PC-9 (cell line): ENCODE measurements around the gene MRM2. TPM values are rescaled to one million over a fixed set of nuclear protein-coding genes. Genes with fewer than 3 reads are reported as not detected.

Experiments
- BruUV-seq: library from RNA; stranded (reverse); fragments of 400-500 nt; replicated peaks from 2 replicates; lab custom pipeline; 2021; lab: Mats Ljungman, UMichigan
- CTCF ChIA-PET: fragments of 300-600 bp; sonication (Branson Sonifier 250); formaldehyde crosslinking; loops from one replicate; lab custom pipeline; 2022; ENCODE audit warnings: antibody characterized with exemption; lab: Charles Lee
- POLR2A ChIA-PET: fragments of 300-600 bp; sonication (Branson Sonifier 250); formaldehyde crosslinking; loops from one replicate; lab custom pipeline; 2022; ENCODE audit warnings: antibody characterized with exemption; ENCODE audit not compliant: unreplicated experiment; lab: Charles Lee
- DNase-seq, 2 experiments: peaks; one replicate each; pipeline versions ENCODE4 v3.0.0 to v3.0.0-alpha.2; 2015 to 2022; ENCODE audit warnings: mixed read lengths in 1 of 2
- H2AFZ ChIP-seq: fragments of 200-600 bp; sonication (generic); 2 replicates; pipeline ENCODE4 v1.8.1; 2017; ENCODE audit warnings: antibody characterized with exemption
- H3F3A ChIP-seq: fragments of 200-600 bp; sonication (generic); 2 replicates; pipeline ENCODE4 v1.8.1; 2017; ENCODE audit warnings: antibody characterized with exemption, mild to moderate bottlenecking, low read depth; ENCODE audit not compliant: insufficient read depth
- H3K27ac ChIP-seq: fragments of 200-600 bp; sonication (generic); 2 replicates; pipeline ENCODE4 v1.6.1; 2016; ENCODE audit warnings: mixed run types
- H3K27me3 ChIP-seq: fragments of 200-600 bp; sonication (generic); 2 replicates; pipeline ENCODE4 v1.6.1; 2016; ENCODE audit warnings: low read depth, mixed run types; ENCODE audit not compliant: insufficient read depth
- H3K36me3 ChIP-seq: fragments of 200-600 bp; sonication (generic); 2 replicates; pipeline ENCODE4 v1.6.1; 2016; ENCODE audit warnings: low read depth, mixed run types
- H3K4me1 ChIP-seq: fragments of 200-600 bp; sonication (generic); replicated peaks from 2 replicates; pipeline ENCODE4 v1.6.1; 2016; ENCODE audit warnings: mixed run types; ENCODE audit not compliant: insufficient read depth
- H3K4me2 ChIP-seq: fragments of 200-600 bp; sonication (generic); 2 replicates; pipeline ENCODE4 v1.6.1; 2017; ENCODE audit warnings: mixed run types
- H3K4me3 ChIP-seq: fragments of 200-600 bp; sonication (generic); 2 replicates; pipeline ENCODE4 v1.6.1; 2016; ENCODE audit warnings: mixed run types
- H3K79me2 ChIP-seq: fragments of 200-600 bp; sonication (generic); 2 replicates; pipeline ENCODE4 v1.6.1; 2017; ENCODE audit warnings: low read depth, mixed run types
- H3K9me2 ChIP-seq: fragments of 200-600 bp; sonication (generic); 2 replicates; pipeline ENCODE4 v1.8.1; 2017; ENCODE audit warnings: mild to moderate bottlenecking; ENCODE audit not compliant: insufficient read depth
- H3K9me3 ChIP-seq: fragments of 200-600 bp; sonication (generic); 2 replicates; pipeline ENCODE4 v1.8.1; 2016; ENCODE audit warnings: low read depth; ENCODE audit not compliant: insufficient read depth
- H4K20me1 ChIP-seq: fragments of 200-600 bp; sonication (generic); 2 replicates; pipeline ENCODE4 v1.8.1; 2017; ENCODE audit not compliant: insufficient read depth
- EZH2 ChIP-seq: fragments of 200-600 bp; sonication (generic); IDR thresholded peaks from 2 replicates; pipeline ENCODE4 v1.8.0; 2017; ENCODE audit warnings: antibody characterized with exemption, low read depth
- intact Hi-C: fragments of 100-400 bp; cut with micrococcal nuclease; formaldehyde crosslinking; loops from one replicate; pipeline ENCODE4 v1.10.0; 2022; ENCODE audit not compliant: unreplicated experiment
- total RNA-seq: library from RNA; stranded (reverse); gene quantifications from 2 replicates; pipeline ENCODE4 v1.2.3, GENCODE V29; 2021
- TF ChIP-seq, protein P1 (sequence below): fragments of 200-600 bp; sonication (generic); conservative IDR thresholded peaks from 2 replicates; pipeline ENCODE4 v1.6.1; 2017; ENCODE audit warnings: mixed run types, antibody characterized with exemption, mild to moderate bottlenecking, moderate library complexity

The MRM2 gene
- total RNA-seq, 1 experiment from 2014 or later, result 36.8 TPM

DNA sequence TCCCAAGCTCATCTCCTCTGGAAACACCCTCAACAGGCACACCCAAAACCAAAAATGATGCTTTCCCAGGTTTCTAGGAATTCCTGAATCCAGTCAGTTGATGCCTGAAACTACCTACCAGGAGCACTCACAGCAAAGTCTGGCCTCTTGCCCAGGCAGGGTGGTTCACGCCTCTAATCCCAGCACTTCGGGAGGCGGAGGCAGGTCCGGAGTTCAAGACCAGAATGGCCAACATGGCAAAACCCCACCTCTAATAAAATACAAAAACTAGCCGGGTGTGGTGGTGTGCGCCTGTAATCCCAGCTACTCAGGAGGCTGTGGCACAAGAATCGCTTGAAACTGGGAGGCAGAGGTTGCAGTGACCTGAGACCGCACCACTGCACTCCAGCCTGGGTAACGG, 11.1 kb downstream of the MRM2 start:
- H3K4me2 ChIP-seq, result no peak overlapping the region; the same call in 1 of the 2 replicates
- intact Hi-C loops, result no loop called here
- no TSS peak for BruUV-seq

DNA sequence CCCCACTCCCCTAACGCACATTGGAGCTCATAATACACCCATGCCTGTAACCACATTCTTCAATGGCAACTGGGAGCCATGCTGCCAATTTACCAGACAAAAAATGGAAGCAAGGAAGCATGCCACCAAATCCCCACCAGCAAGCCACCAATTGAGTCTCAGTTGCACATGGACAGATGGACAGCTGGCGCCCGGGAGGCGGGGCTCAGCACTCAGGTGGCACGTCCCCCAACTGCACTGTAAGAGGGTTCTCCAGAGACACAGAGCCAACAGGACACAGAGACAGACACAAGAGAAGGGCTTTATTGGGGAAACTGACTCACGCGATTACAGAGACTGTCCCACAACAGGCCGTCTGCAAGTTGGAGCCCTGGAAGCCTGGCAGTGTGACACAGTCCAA, 11.8 kb downstream of the MRM2 start:
- Histone ChIP-seq H3K4me1 (peaks cover 16% of the 10 kb centered on the region), H3K27ac (no peak overlapping the region), H3K4me3 (no peak overlapping the region), H3K36me3 (peaks cover 21% of the 10 kb centered on the region), H4K20me1 (peaks cover 15% of the 10 kb centered on the region), H3K4me2 (no peak overlapping the region), H3K9me2 (no peaks in the 10 kb centered on the region), H3F3A (peaks cover 31% of the 10 kb centered on the region), H3K79me2 (peaks cover 31% of the 10 kb centered on the region), H2AFZ (no peak overlapping the region), H3K9me3 (no peaks in the 10 kb centered on the region), H3K27me3 (no peaks in the 10 kb centered on the region)
- intact Hi-C loops, result no loop called here
- no TSS peak for BruUV-seq
- CTCF ChIA-PET, result no interaction called here
- no peak for TF ChIP-seq EZH2
- TF ChIP-seq, protein P1, sequence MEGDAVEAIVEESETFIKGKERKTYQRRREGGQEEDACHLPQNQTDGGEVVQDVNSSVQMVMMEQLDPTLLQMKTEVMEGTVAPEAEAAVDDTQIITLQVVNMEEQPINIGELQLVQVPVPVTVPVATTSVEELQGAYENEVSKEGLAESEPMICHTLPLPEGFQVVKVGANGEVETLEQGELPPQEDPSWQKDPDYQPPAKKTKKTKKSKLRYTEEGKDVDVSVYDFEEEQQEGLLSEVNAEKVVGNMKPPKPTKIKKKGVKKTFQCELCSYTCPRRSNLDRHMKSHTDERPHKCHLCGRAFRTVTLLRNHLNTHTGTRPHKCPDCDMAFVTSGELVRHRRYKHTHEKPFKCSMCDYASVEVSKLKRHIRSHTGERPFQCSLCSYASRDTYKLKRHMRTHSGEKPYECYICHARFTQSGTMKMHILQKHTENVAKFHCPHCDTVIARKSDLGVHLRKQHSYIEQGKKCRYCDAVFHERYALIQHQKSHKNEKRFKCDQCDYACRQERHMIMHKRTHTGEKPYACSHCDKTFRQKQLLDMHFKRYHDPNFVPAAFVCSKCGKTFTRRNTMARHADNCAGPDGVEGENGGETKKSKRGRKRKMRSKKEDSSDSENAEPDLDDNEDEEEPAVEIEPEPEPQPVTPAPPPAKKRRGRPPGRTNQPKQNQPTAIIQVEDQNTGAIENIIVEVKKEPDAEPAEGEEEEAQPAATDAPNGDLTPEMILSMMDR, result no peak
- POLR2A ChIA-PET, result no interaction called here
- no peak for DNase-seq

More for the DNA sequence above, 11.1 kb downstream of the MRM2 start:
- ChIA-PET CTCF (no interaction called here), POLR2A (no interaction called here)
- Histone ChIP-seq H3F3A (peaks cover 36% of the 10 kb centered on the region), H4K20me1 (peaks cover 15% of the 10 kb centered on the region), H2AFZ (no peak overlapping the region), H3K4me1 (peaks cover 16% of the 10 kb centered on the region), H3K9me3 (no peaks in the 10 kb centered on the region), H3K9me2 (no peaks in the 10 kb centered on the region), H3K79me2 (peaks cover 31% of the 10 kb centered on the region), H3K27ac (no peak overlapping the region), H3K36me3 (peaks cover 21% of the 10 kb centered on the region), H3K4me3 (no peak overlapping the region), H3K27me3 (no peaks in the 10 kb centered on the region)
- DNase-seq, result no peak
- no peak for TF ChIP-seq EZH2
- TF ChIP-seq, protein P1, result no peak

DNA sequence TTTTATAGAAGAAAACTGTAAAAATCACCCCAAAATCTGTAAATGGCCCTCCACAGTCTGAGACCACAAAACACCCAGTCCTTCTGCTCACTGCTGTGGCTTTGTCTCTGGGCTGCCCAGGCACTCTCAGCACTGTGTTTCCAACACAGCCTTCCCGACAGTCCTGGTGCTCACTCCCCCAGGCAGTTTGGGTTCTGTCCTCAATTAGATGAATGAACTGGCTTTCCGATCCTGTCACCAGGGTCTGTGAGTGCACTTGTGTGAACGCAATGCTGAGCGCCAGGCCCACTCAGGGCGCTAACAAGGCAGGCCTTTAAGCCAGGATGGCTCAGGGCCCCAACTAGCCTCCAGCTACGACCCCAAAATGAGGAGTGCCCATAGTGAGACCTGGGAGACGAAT, 12.5 kb downstream of the MRM2 start:
- Histone ChIP-seq H3F3A (peaks cover 23% of the 10 kb centered on the region), H3K27ac (no peak overlapping the region), H3K27me3 (no peaks in the 10 kb centered on the region), H3K4me2 (no peak overlapping the region), H3K4me1 (peaks cover 16% of the 10 kb centered on the region), H4K20me1 (peaks cover 15% of the 10 kb centered on the region), H2AFZ (no peak overlapping the region), H3K9me3 (no peaks in the 10 kb centered on the region), H3K79me2 (peaks cover 31% of the 10 kb centered on the region), H3K36me3 (peaks cover 20% of the 10 kb centered on the region), H3K4me3 (no peak overlapping the region), H3K9me2 (no peaks in the 10 kb centered on the region)
- no TSS peak for BruUV-seq
- intact Hi-C loops, result loop anchor here (5.0 to 10.0 kb wide), 2 partner anchors 118 to 295 kb away; no protein-coding TSS in a partner anchor
- no peak for DNase-seq
- ChIA-PET CTCF (no interaction called here), POLR2A (no interaction called here)
- TF ChIP-seq EZH2, result no peak
- TF ChIP-seq, protein P1, result no peak
